NCI-H2081 (cell line): ENCODE results near the gene C11orf58.

Source experiments
- DNase-seq, 2 experiments: peaks; one replicate each; lab custom pipeline; 2025; lab: John Stamatoyannopoulos, UW

Gene C11orf58

DNA sequence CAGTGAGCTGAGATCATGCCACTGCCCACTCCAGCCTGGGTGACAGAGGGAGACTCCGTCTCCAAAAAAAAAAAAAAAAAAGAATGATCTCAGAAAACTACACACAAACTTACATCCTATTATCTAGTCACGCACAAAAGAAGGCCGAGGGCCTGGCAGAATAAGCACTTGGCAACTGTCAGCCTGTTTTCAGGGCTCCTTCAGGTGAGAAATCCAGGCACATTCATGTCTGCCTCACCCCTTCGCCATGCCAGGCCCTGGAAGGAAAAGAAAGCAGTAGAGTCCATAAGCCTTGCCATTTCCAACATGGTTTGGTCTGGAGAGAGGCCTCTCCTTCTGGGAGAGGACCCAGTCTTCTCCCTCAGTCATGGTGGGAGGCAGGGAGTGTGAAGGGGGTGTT is 30.9 kb downstream of the C11orf58 start:
- no peak for DNase-seq

DNA sequence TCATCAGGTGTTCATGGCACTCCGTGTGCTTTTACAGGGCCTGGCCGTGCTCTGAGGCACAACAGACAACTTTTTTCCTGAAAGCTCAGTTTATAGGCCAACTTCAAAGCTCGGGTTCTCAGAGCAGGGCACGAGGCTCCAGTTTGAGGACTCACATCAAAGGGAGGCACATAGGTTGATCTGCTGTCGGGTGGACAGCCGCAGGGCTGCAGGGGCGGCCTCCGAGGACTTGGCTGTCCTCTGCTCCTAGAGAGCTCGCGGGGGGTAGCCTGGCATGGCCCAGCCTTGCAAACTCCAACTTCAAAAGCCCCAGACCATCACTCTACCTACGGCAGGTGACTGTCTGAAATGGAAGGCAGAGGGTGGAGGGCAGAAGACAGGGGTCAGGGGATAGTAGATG is 31.6 kb downstream of the C11orf58 start:
- no peak for DNase-seq

DNA sequence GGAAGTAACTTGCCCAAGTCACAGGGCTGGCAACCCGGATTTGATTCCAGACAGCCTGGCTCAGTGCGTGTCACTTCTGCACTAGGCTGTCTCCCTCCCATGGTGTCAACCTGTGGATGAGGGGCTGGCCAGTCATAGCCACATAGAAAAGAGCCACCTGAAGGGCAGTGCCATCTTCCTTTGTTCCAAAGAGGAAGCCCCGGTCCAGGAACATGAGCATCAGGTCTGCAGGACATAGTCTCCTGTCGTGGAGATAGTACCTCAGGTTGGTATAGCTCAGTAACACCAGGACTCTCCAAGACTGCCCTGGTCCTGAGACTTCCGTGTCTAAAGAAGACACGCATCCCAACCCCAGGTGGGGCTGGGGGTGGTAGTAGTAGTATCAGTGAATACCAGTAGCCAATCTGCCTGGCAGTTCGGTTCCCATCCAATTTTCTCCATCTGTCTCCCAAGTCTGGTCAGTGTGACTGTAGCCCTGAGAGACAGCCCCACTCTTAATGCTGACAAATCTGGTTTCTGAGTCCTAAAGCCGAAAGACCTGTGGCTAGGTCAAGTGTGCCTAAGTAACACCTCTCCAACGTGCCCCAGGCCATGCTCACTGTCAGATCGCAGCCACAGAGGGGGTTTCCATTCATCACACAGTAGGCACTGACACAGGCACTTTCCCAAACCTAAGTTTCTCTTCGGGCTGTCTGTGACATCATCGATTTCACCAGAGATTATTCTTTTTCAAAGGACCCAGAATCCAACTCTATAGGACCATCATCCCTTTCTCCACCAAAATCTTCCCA is 33.1 kb downstream of the C11orf58 start:
- no peak for DNase-seq

DNA sequence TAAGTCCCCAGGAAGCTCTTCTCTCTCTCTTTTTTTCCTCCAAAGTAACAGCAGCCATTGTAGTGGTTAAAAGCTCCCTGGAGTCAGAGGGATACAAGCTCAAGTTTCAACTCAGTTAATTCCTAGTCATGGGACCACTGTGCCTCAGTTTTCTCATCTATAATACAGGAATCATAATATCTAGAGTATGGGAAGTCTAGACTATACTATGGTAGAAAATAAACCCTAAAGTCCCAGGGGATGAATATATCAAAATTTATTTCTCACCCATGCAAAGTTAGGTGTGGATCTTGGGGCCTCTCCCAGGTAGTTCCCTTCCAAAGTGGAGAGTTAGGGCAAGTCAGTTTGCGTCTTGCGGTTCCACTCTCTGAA is 33.7 kb downstream of the C11orf58 start:
- no peak for DNase-seq

DNA sequence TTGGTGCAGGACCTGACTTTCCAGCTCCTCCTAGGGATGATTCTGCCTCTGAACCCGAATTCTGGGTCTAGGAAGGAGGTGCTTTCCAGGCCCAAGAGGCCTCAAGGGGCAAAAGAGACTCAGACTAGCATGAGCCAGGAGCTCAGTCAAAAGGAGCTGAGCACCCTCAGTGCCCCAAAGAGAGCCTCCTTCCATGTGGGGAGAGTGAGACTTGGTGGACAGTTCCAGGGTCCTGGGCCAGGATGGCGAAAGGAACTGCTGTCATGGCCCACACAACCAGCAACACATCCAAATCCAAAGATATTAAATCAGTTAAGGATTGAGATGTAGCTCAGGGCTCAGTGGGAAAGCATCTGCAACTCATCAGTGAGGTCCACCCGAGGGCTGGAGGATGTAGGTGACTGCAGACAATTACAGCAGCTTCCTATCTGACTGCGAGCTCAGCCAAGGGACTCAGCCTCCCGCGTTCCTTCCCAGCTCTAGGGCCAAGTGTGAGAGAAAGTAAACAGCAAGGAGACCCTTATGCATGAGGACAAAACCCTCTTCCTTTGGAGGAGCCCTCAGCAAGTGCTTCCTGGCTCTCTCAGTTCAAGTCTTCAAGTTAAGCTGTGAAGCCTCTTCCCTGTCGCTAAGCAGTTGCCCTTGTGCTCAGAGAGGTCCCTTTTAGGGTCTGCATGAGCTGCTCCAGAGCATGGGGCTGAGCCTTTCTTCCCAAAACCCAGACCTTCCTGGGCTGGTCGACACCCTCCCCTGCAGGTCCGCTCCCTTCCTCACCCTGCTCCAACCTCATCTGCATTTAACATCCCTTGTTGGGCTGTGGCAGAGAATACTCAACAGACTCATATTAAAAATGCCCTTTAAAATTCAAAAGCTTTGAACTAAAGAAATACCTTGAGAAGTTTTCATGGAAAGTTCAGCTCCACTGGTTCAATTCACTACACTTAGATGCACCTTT is 35.8 kb downstream of the C11orf58 start:
- DNase-seq: no peak

DNA sequence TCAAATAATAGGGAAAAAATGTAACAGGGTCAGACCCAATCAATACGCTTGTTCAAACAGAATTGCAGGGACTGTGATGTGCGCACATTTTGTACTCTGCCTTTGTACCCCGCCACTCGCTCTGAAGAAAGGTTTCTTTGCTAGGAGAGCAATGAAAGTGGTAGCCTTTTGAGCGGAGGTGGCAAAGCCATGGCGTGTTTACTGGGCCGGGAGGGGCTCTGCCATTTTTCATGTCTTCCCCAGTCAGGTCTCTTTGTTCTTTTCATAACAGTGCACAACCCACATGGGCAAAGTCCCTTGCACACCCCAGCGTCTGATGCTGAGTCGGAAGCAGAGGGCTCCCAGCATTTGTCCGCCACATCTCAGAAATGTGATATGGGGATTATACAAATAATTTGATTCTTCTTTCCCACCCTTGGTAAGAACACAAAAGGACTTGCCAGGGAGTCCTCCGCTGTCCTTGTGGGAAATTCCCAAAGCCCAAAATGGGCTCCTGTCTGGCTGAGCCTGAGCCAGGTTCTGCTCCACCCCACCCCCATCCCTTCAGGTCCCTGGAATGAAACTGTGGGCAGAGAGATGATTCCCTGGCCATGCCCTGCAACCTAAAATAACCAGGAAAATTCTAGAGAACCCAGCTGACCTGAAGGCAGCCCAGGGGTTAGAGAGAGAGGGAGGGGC is 36.6 kb downstream of the C11orf58 start:
- no peak for DNase-seq

DNA sequence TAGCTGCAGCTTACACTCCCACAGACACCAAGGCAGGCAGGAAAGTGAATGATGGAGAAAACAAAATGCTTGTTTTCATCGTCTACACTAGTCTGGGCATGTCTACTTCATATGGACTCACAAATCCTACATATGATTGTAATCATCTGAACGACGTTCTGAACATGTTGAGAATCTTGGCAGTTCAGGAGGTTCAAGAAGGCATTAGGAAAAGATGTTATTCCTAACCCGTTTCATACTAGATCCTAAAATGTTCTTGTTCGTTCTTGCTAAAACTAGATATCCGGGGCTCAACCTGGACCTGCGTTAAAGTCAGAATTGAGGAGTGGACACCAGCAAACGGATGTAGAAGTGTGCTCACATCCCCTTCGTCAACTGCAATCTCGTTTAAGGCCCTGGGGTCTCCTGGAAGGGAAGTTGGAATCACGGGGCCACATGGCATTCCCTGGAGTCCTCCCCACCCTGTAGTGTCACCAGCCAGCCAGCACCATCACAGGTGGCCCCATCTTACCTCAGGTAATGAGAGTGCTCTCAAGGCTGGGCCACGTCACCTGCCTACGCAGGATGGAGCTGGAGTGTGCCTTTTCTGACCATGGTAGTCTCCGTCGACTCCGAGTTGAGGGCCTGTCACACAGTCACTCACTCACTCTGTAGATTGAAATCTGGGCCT is 37.3 kb downstream of the C11orf58 start:
- DNase-seq: no peak

DNA sequence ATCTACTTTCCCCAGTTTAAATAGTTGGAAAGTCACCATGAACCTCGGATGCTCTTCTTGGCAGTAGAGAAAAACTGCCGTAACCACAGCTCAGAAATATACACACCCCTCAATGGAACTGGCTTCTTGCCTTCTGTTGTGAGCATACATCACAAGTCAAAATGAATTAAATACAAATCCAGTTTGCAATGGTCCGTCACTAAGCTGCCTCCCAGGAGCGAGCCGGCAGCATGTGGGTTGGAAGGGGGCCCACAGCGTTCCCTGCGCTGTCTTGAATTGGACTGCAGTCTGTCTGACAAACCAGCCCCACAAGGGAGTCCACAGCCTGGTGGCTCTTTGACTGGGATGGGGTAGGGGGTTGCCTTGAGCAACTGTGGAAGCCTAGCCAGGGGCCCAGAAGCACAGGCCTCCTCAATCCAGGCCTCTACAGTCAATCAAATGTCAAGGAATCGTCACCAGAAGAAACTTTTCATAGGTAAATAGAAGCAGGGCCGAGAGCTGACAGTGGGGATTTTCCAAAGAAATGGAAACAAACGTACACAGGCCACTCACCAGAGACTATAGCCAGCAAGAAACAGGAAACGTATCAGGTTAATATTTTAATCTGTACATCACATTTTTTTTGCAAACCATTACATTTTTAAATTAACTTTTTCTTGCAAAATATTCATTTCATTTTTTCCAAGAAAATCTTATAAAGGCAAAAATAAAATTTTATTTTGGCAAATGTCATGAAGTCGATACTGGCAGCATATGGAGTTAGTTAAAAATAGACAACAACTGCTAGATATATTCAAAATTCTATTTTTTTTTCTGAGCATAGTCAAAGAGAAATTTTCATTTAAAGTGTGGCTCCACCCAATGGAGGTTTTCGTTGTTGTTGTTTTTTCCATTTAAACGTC is 38.5 kb downstream of the C11orf58 start:
- DNase-seq: no peak

DNA sequence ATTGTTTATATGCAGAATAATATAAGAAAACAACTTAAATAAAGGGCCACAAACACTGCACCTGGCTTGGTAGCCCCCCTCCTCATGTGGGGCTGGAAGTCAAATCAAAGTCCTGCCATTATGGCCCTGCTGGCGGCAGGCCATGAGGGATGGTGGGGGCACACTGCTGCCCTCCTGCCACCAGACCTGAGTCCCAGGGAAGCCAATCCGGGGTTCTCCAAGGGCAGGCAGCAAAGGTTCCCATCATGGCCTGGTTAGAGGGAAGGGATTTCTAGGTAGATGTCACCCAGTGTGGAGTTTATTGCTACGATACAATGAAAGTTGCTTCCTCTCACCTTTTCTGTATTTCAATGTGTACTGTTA is 39.1 kb downstream of the C11orf58 start:
- no peak for DNase-seq

DNA sequence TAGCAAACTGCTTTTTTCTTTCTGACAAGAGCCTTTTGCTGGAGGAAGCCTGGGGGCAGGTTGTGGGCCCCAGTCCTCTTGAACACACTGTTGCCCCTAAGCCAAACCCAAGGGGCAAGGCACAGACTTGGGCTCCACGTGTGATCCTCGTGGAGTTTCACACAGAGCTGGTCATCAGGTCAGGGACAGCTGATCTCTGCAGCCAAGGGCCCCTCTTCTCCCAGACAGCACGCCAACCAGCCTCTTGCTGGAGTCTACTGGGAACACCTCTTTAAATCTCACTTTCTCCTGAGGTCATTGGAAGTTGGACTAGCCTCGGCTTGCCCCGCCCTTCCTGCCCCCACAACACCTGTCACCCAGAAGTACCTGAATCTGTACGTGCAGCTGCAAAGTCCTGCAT is 39.8 kb downstream of the C11orf58 start:
- DNase-seq: no peak

DNA sequence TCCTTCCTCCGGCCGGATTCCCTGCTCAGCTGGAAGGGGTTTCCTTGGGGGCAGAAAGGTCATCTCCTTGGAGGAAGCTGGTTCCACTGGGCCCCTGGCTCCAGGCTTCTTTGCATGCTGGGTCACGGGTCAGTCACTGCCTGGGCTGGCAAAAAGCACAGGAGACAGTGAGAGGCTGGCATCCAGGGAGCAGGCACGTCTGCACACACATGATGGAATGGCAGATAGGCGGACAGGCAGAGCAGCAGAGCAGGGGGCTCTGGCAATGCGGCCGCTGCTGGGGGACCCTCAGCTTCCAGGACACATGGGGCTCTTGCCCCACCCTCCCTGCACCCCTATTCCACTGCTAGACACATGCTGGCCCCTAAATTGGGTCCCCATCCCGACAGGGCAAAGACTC is 40.4 kb downstream of the C11orf58 start:
- DNase-seq: no peak

DNA sequence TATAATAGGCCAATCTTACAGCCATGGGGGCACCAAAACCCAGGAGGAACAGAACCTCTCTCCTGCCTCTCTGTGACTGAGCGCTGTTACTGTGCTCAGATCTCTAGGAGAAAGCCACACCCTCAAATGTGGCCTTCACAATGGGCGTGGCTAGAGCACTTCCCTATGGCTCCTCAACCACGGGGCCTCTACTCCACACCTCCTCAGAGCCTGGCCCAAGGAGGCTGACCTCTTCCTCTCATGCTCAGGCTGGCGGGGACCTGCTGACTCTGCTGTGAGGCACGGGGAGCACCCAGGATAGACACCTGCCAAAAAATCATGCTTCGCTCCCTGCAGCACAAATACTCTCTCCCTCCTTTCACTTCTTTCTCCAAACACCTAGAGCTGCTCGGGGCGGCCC is 41.0 kb downstream of the C11orf58 start:
- DNase-seq: no peak

DNA sequence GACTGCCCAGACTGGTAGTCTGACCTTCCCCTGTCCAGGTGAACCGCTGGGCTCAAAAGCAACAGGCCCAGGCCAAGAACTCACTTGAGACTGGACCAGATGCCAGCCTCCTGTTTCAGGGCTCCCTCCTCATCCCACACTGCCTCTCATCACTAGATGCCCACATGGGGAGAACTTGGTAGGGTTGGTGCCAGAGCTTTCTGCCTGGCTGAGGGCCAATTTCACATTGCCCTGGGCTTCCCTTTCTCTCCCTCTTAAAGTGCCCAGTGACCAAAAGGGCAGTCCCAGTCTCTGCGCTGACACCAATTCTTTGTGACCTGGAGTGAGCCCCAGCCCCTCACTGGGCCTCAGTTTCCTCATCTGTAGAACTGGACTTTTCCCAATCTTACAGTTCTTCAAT is 41.7 kb downstream of the C11orf58 start:
- DNase-seq: no peak

DNA sequence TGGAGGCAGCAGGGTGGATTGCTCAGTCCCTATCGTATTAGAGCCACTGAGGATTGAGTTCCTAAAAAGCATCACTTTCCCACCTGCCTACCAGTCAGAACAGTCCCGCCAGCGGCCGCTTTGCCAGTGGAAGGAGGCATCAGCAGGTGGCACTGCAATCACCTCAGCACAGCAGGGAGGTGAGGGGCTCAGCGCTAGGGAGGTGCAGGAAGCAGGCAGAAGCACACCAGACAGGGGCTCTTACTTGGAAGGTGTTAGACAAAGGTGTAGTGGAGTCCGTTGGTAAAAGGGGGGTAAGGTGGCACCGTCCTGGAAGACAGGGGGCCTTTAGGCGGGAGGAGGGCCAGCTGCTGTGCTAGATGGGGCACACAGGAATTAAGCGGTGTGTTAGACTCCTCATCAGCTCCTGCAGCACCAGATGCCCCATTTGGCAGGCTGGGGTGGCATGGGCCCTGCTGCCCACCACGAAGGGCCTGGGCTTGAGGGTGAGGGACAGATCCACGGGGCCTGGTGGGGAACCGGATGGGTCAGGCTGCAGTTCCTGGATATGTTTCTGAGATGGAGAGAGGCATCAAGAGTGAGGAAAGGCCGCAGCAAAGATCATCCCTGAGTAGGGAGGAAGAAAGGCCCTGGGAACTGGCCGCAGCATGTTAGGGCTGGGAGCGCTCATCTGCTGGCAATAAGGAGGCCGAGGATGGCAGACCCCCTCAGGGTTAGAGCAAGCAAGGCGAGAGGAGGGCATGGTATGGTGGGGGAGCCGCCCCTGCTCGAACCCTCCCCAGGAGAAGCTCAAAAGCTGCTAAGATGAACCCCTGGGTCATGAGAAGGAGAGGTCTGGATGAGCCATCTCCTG is 42.5 kb downstream of the C11orf58 start:
- no peak for DNase-seq

DNA sequence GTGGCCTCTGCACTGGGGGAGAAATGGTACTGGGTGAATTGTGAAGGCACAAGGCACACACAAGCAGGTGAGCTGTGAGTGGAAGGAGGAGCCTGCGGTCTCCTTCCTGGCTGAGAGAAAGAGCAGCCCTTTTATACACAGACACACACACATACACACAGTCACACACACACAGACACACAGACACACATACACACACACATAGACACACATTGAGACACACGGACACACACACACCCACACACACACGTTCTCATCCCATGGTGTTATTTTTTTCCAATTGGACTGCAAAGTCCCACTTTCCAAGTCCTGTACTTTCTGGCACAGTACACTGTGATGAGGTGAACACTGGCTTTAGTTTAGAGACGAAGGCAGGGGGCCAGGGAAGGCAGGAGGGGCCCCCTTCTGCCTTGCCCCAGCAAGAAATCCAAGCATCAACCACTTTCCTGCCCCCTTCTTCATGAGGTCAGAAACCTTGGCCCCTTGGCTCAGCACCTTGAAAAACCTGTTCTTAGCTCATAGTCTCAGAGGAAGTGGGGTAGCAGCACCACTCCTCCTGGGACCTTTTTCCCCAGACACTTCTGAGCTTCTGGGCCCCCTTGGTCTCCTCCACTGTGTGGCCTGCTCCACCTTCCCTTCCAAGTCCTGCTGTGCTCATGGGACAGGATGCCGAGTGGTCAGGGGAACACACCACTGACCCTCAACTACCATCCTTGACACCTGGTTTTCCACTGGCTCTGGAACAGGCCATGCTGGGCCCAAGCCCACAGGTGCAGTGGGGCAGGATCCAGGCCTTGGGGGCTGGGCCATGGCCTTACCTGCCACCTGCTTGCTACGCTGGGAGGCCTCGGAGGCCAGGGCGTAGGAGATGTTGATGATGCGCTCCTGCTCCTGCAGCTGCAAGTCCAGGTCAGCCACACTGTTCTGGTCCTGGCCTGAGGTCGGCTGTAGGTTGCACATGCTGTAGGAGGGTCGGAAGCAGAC is 43.8 kb downstream of the C11orf58 start:
- no peak for DNase-seq

DNA sequence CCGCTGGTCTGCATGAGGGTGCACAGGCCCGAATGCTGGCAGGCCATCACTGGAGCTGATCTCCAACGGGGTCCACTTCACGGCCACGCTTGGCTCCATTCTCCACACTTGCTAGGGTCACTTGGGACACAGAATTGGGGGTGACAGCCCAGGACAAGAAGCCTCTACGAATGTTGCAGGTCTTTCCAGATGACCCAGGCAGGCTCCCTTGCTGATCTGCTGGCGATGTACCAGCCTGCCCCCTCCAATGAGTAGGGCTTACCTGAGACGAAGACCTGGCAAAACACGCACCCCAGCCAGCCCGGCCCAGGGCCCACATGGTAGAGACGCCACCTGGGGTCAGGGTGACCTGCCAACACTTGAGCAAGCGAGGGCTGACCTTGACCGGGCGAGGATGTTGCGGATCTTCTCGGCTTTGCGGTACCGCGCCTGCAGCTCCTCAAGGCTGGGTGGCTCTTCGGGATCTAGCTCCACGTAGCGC is 44.9 kb downstream of the C11orf58 start:
- DNase-seq: no peak

DNA sequence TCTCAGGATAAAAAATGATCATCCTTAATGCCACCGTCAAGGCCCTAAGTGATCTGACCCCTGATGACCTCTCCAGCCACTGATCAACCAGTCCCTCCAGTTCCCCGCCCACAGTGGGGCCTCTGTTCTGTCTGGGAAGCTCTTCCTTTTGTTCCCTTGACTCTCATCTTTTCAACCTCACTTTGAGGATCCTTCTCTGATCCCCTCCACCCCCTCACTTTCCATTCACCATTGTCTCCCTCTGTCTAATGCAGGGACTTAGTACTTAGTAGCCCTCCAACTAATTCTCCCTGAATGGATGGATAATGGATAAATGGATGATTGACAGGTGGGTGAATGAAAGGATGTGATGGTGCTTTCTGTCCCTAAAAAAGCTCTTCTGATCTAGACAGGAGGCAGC is 45.6 kb downstream of the C11orf58 start:
- no peak for DNase-seq

DNA sequence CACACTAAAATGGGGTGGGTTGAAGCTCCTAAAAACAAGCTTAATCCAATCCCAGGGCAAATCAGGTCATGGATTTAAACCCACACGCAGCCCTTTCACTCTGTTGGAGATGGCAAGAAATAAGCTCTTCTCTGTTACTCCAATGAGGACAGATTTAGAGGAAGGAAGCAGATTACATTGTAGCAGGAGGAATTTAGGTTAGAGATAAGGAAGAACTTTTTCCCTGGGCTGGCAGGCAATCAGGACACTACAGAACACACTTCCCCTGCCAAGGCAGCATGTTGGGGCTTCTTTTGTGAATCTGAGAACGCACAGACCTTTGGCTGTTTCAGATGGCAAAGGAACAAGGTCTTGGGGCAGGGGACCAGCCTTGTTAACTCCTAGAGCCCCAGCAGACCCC is 46.2 kb downstream of the C11orf58 start:
- no peak for DNase-seq
